Measurements from ENCODE around the gene CYB5RL. TPM values are rescaled to one million over a fixed set of nuclear protein-coding genes. Genes with fewer than 3 reads are reported as not detected.
A peak's percentile ranks its signal among the peaks of the same experiment; 100 is the strongest.
"Not testable (repeated sequence)": the region's sequence is repeated elsewhere in the genome, so short reads cannot be mapped to it uniquely, and the experiment has no call there.

Gene CYB5RL
- total RNA-seq, 3 donors from 2014 or later = 6.9 to 9.1 (median 7.7) TPM

GRCh38 chr1:54167422-54168139, 32.2 kb downstream of the CYB5RL start:
- Histone ChIP-seq H3K4me3 (no peak overlapping the region), H3K36me3 (ENCODE audit: low read depth) (no peaks in the 10 kb centered on the region), H3K9me3 (no peaks in the 10 kb centered on the region), H3K4me1 (ENCODE audit: low read depth) (peaks cover 10% of the 10 kb centered on the region)
- ATAC-seq (no peak), DNase-seq (no peak)
- intact Hi-C loops (cut with DNase I, micrococcal nuclease) = no loop called here
- no peak for TF ChIP-seq CTCF (IDR thresholded peaks at IDR 0.05)

DNA sequence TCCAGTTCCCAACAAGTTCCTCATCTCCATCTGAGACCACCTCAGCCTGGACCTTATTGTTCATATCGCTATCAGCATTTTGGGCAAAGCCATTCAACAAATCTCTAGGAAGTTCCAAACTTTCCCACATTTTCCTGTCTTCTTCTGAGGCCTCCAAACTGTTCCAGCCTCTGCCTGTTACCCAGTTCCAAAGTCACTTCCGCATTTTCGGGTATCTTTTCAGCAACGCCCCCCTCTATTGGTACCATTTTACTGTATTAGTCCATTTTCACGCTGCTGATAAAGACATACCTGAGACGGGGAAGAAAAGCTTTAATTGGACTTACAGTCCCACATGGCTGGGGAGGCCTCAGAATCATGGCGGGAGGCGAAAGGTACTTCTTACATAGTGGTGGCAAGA, 33.5 kb downstream of the CYB5RL start:
- H3K36me3 ChIP-seq (ENCODE audit: low read depth); ATAC-seq; DNase-seq; H3K4me1 ChIP-seq (ENCODE audit: low read depth); H3K4me3 ChIP-seq; intact Hi-C loops (cut with DNase I, micrococcal nuclease); H3K9me3 ChIP-seq: not testable (repeated sequence)

GRCh38 chr1:54165146-54165545, 34.7 kb downstream of the CYB5RL start:
- no peak for TF ChIP-seq CTCF (IDR thresholded peaks at IDR 0.05)
- DNase-seq = no peak
- H3K4me1 ChIP-seq (ENCODE audit: low read depth) = peaks cover 10% of the 10 kb centered on the region
- no peak overlapping the region for H3K4me3 ChIP-seq
- intact Hi-C loops (cut with DNase I, micrococcal nuclease) = no loop called here
- H3K36me3 ChIP-seq (ENCODE audit: low read depth) = no peaks in the 10 kb centered on the region
- no peaks in the 10 kb centered on the region for H3K9me3 ChIP-seq
- ATAC-seq = no peak

- H3K36me3 ChIP-seq (ENCODE audit: low read depth) = no peaks in the 10 kb centered on the region
- intact Hi-C loops (cut with DNase I, micrococcal nuclease) = no loop called here
- H3K4me1 ChIP-seq (ENCODE audit: low read depth) = peaks cover 10% of the 10 kb centered on the region
- TF ChIP-seq CTCF (IDR thresholded peaks at IDR 0.05) = no peak
- ATAC-seq (peak; percentile 82), DNase-seq (peak in 2 of 3 donors; percentile 42 to 46)
- H3K4me3 ChIP-seq = no peak overlapping the region
- H3K9me3 ChIP-seq = no peaks in the 10 kb centered on the region
Measured at GRCh38 chr1:54163573-54163972, 36.3 kb downstream of the CYB5RL start.

DNA sequence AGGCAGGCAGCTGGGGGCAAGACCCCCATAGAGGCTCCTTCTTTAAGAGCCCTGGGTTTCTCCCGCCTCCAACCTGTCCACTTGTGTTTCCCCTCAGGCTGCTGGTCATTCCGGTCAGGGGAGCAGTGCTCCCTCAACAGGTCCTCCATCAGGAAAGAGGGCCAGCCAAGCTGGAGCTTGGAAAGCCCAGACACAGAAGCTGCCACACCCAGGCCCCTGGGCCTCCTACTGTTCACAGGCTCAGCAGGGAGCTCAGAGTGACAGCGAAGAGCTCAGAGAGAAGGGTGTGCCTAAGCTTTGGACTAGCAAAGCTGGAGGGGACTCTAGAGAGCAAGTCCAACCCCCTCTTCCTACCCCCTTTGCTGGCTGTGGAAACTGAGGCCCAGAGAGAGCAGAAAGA, 36.8 kb downstream of the CYB5RL start:
- Histone ChIP-seq H3K9me3 (no peaks in the 10 kb centered on the region), H3K4me1 (ENCODE audit: low read depth) (peaks cover 10% of the 10 kb centered on the region), H3K36me3 (ENCODE audit: low read depth) (no peaks in the 10 kb centered on the region), H3K4me3 (no peak overlapping the region)
- TF ChIP-seq CTCF (IDR thresholded peaks at IDR 0.05) = no peak
- ATAC-seq (peak; percentile 82), DNase-seq (peak; percentile 59 to 72 (median 71))
- intact Hi-C loops (cut with DNase I, micrococcal nuclease) = no loop called here

DNA sequence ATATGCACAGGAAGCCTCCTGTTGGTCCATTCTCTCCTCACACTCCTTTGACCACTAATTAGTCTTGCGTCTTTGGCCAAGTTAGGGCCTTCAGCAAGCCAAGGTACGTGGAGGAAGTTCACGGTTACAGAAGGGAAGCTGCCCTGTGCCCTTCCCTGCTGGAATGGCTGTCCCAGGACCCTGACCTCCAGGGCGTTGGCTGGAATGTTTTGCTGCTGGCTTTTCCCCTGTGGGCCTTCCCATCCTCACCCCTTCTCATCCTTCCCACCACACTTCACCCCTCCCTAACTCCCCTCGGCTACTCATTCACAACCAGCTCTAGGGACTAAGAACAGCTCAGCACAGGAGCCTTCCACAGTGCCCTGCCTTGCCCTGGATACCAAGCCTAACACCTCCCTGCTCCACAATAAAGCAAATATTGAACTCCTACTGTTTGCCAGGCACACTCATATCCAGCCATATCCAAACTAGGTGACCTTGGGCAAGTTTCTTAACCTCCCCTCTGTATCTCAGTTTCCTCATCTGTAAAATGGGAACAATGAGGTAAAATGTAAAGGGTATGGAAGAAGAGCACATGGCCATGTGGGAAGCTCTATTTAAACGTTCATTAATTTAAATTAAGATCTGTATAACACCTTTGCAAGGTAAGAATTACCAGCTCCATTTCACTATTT, 38.2 kb downstream of the CYB5RL start:
- Histone ChIP-seq H3K36me3 (ENCODE audit: low read depth) (no peaks in the 10 kb centered on the region), H3K4me1 (ENCODE audit: low read depth) (peaks cover 10% of the 10 kb centered on the region), H3K4me3 (no peak overlapping the region), H3K9me3 (no peaks in the 10 kb centered on the region)
- TF ChIP-seq CTCF (IDR thresholded peaks at IDR 0.05) = no peak
- ATAC-seq (peak; percentile 34), DNase-seq (peak in 2 of 3 donors; percentile 24 to 41)
- intact Hi-C loops (cut with DNase I, micrococcal nuclease) = no loop called here
